Upper lobe of right lung (tissue), 1 donor: ENCODE data around the gene SUSD1. TPM values are rescaled to one million over a fixed set of nuclear protein-coding genes. Genes with fewer than 3 reads are reported as not detected.

Experiments used
- ATAC-seq: fragments of 200-7000 bp; cut with Tn5 transposase; one replicate; pipeline ENCODE4 v1.9.1; 2020; ENCODE audit warnings: mild to moderate bottlenecking, moderate library complexity
- DNase-seq: peaks from one replicate; pipeline ENCODE4 v3.0.0-alpha.2; 2020
- H3K27ac ChIP-seq: fragments of 200-600 bp; one replicate; pipeline ENCODE4 v1.8.0; 2022
- H3K27me3 ChIP-seq: fragments of 200-600 bp; one replicate; pipeline ENCODE4 v1.8.0; 2022; ENCODE audit warnings: mild to moderate bottlenecking
- H3K36me3 ChIP-seq: fragments of 200-600 bp; one replicate; pipeline ENCODE4 v1.8.0; 2022
- H3K4me1 ChIP-seq: fragments of 200-600 bp; one replicate; pipeline ENCODE4 v1.8.0; 2022
- H3K4me3 ChIP-seq: fragments of 200-600 bp; one replicate; pipeline ENCODE4 v1.8.0; 2022; ENCODE audit warnings: mild to moderate bottlenecking
- H3K9me3 ChIP-seq: fragments of 200-600 bp; one replicate; pipeline ENCODE4 v1.8.0; 2022
- intact Hi-C: fragments of 100-400 bp; cut with DNase I; formaldehyde crosslinking; loops from one replicate; pipeline ENCODE4 v1.11.0; 2022
- total RNA-seq: library from RNA; stranded (reverse); fragmentation: NEBNext Ultra II Directional; extraction: Animal tissue kit (Norgen Biotek cat#: 25700); gene quantifications from one replicate; pipeline ENCODE4 v1.2.1, GENCODE V29; 2021
- TF ChIP-seq, protein P1 (sequence below): fragments of 200-600 bp; IDR thresholded peaks from one replicate; pipeline ENCODE4 v1.8.0; 2022; ENCODE audit warnings: antibody characterized with exemption
- donor health status: DM: no; HTN: yes; CAD: no; lungs with severe emphysema.

Gene SUSD1
- total RNA-seq, 1 donor from 2014 or later: 31.0 TPM

DNA sequence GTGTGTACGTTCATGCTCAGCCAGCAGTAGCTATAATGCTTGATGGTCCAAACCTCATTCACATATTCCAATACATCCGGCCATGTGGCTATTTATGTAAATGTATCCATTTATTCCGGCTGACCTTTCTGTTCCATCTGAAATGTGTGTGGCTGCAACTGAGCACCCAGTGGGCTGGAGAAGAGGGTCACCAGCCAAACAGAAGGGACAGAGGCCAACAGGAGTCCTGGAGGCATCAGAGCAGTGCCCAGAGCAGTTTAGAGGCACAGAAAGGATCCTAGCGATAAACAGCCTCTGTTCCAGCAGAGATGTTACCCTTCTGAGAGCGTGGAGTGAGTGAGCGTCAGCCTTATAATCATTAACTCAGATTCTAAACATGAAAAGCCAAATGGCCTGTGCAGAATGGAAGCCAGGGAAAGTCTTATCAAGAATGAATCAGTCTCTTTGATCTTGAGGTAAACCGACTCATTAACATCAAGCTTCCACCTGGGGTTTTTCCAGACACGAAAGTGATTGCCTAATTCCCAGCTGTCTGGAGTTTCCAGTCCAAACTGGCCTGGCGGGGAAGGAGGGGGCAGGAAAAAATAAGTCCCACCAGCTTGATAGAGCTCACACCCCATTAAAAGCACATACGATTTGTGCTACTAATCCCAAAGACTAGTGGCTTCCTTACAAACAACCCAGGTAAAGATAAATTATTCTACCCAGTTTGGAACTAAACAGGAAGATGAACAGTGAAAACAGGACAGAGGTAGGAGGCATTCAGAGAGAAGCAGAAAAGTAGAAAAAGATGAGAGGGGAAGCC is 55.7 kb downstream of the SUSD1 start:
- no peaks in the 10 kb centered on the region for H3K27me3 ChIP-seq
- no peaks in the 10 kb centered on the region for H3K9me3 ChIP-seq
- ATAC-seq (peak; percentile 84), DNase-seq (no peak)
- intact Hi-C loops: no loop called here
- TF ChIP-seq, protein P1, sequence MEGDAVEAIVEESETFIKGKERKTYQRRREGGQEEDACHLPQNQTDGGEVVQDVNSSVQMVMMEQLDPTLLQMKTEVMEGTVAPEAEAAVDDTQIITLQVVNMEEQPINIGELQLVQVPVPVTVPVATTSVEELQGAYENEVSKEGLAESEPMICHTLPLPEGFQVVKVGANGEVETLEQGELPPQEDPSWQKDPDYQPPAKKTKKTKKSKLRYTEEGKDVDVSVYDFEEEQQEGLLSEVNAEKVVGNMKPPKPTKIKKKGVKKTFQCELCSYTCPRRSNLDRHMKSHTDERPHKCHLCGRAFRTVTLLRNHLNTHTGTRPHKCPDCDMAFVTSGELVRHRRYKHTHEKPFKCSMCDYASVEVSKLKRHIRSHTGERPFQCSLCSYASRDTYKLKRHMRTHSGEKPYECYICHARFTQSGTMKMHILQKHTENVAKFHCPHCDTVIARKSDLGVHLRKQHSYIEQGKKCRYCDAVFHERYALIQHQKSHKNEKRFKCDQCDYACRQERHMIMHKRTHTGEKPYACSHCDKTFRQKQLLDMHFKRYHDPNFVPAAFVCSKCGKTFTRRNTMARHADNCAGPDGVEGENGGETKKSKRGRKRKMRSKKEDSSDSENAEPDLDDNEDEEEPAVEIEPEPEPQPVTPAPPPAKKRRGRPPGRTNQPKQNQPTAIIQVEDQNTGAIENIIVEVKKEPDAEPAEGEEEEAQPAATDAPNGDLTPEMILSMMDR: no peak
- peaks cover 13% of the 10 kb centered on the region for H3K36me3 ChIP-seq
- peaks cover 3% of the 10 kb centered on the region for H3K4me1 ChIP-seq
- peak overlapping the region; percentile 47 for H3K27ac ChIP-seq
- no peak overlapping the region for H3K4me3 ChIP-seq

DNA sequence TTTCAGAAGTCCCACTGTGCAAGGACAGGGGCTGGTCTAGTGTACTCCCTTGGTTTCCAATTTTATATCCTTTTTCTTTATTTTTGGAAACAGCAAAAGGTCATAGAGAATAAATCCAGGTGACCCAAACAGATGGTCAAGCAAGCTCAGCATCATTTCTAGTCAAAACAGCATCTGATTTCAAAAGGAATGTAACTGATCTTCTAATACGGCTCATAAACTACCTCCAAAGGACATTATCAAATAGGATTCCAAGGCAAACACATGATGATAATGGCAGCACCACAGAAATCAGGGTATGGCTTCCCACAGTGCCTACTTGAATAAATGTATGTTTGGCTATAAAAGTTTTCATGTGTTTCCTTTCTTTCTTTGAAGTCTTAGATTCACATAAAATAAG is 57.1 kb downstream of the SUSD1 start:
- peaks cover 3% of the 10 kb centered on the region for H3K4me1 ChIP-seq
- H3K36me3 ChIP-seq: peaks cover 10% of the 10 kb centered on the region
- no peak for DNase-seq
- intact Hi-C loops: no loop called here
- no peak overlapping the region for H3K27ac ChIP-seq
- H3K27me3 ChIP-seq: no peaks in the 10 kb centered on the region
- no peaks in the 10 kb centered on the region for H3K9me3 ChIP-seq
- no peak overlapping the region for H3K4me3 ChIP-seq
- ATAC-seq: no peak
- TF ChIP-seq, protein P1: no peak

DNA sequence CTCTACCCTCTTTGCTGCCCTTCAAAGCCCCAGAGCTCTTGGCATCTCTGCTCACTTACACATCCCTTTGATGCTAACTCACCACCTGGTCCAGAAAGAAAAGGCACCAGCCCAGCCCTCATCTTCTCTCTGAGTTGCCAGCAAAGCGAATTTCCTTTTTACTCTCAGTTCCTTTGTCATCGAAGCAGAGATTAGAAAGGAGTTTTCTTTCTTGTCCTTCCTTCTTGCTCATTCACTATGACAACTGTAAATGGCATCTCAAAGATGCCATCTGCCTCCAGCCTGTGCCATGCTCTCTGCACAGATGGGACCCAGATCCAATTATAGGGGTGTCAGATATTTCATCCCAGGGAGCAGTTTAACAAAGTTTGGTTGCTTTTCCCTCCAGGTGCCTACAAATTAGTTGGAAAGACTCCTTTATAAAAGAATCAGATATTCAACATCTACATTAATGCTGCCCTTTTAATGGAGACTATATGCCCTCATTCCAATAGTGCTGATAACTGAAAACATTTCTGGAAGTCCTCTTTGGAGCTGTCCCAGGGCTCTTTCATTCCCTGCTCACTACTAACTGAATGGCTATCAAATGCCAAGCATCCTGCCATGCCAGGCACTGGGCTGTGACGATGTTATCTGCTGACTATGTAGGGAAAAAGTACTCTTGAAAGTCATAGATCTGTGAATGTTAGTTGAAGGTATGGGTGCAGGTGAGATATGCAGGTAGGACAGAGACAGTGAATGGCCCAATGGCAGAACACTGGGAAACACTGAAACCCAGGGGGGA is 58.9 kb downstream of the SUSD1 start:
- no peak for DNase-seq
- Histone ChIP-seq H3K4me3 (no peak overlapping the region), H3K27me3 (no peaks in the 10 kb centered on the region), H3K27ac (no peak overlapping the region), H3K36me3 (peaks cover 4% of the 10 kb centered on the region), H3K9me3 (no peaks in the 10 kb centered on the region), H3K4me1 (peaks cover 3% of the 10 kb centered on the region)
- intact Hi-C loops: no loop called here
- TF ChIP-seq, protein P1: no peak
- ATAC-seq: no peak

DNA sequence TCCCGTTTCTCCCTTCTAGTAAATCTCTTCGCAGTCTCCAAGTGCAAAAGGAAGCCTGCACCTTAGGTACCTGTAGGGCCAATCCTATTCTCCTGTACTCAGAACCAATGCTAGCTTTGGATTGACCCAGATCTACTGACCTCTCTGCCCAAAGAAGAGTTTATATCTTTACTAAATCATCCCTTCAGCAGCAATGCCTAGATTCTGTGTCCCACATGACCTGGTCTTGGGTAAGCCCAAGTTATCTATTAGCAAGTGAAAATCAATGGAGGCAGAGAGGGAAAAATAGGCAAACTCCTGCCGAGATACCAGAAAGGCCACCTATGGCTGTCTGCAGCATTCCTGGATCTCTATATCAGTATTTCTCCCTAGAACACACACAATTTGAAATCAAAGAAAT is 60.0 kb downstream of the SUSD1 start:
- no peak overlapping the region for H3K4me3 ChIP-seq
- no peaks in the 10 kb centered on the region for H3K27me3 ChIP-seq
- no peaks in the 10 kb centered on the region for H3K9me3 ChIP-seq
- intact Hi-C loops: no loop called here
- DNase-seq (no peak), ATAC-seq (no peak)
- H3K4me1 ChIP-seq: peaks cover 3% of the 10 kb centered on the region
- H3K36me3 ChIP-seq: peaks cover 4% of the 10 kb centered on the region
- H3K27ac ChIP-seq: no peak overlapping the region
- TF ChIP-seq, protein P1: no peak

DNA sequence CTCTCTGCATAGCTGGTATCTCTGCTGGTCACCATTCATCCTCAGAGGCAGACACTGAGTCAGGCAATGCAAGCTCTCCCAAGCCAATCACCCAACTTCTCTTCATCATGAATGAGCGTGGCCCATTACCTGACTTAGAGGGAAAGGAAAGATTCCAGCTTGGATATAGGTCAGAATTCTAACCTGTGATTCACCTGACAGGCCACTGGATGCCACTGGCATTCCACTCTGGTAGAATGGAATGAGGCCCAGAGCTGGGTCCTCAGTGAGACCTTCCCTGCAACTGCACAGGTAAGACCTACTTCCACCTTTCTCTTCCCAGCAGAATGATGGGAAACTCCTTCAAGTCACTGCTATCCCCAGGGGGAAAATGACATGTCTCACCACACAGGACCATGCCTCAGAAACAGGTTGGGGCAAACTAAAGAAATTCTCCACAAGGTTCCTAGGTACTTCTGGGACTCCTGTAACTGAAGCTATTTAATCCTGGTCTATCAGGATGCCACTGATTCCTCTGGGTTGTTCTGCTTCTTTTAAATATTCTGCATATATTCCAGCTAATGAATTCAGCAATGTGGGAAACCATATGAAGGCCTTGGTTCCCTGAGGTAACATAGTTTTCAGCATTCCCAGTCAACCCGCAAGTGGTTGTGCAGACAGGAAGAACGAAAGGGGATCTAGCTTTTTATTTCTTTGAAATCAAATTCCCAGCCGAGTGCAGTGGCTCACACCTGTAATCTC is 62.0 kb downstream of the SUSD1 start:
- Histone ChIP-seq H3K4me1 (no peaks in the 10 kb centered on the region), H3K27me3 (no peaks in the 10 kb centered on the region), H3K36me3 (peaks cover 4% of the 10 kb centered on the region), H3K27ac (no peak overlapping the region), H3K4me3 (no peak overlapping the region), H3K9me3 (no peaks in the 10 kb centered on the region)
- no peak for DNase-seq
- peak; percentile 90 for ATAC-seq
- intact Hi-C loops: no loop called here
- TF ChIP-seq, protein P1: peak; percentile 41
